IMR-90 (cell line): ENCODE data around the gene MICA. TPM values are rescaled to one million over a fixed set of nuclear protein-coding genes. Genes with fewer than 3 reads are reported as not detected.
"Not testable (repeated sequence)": the region's sequence is repeated elsewhere in the genome, so short reads cannot be mapped to it uniquely, and the experiment has no call there.

ENCODE experiments used
- ATAC-seq: fragments of 200-7000 bp; cut with Tn5 transposase; 2 replicates; pipeline ENCODE4 v1.9.1; 2020; ENCODE audit warnings: low read depth, mild to moderate bottlenecking, moderate library complexity
- BruUV-seq: library from RNA; stranded (reverse); fragments of 400-500 nt; replicated peaks from 2 replicates; lab custom pipeline; 2021; lab: Mats Ljungman, UMichigan
- CTCF ChIA-PET: fragments of 300-600 bp; formaldehyde crosslinking; extraction: SDS; loops from one replicate; lab custom pipeline; 2021; ENCODE audit warnings: antibody characterized with exemption; lab: Yijun Ruan, JAX
- POLR2A ChIA-PET: fragments of 300-600 bp; sonication (Branson Sonifier 250); formaldehyde crosslinking; loops from one replicate; lab custom pipeline; 2022; ENCODE audit warnings: antibody characterized with exemption; ENCODE audit not compliant: unreplicated experiment; lab: Charles Lee
- DNase-seq: peaks from one replicate; pipeline ENCODE4 v3.0.0; 2013
- H2AFZ ChIP-seq: replicated peaks from 2 replicates; pipeline ENCODE3; 2013; ENCODE audit warnings: low read length, mild to moderate bottlenecking; ENCODE audit not compliant: poor library complexity
- H2AK5ac ChIP-seq: 2 replicates; pipeline ENCODE4 v1.6.1; 2013; ENCODE audit warnings: low read depth, low read length, inconsistent platforms
- H2AK9ac ChIP-seq: replicated peaks from 2 replicates; pipeline ENCODE3; 2013; ENCODE audit warnings: mild to moderate bottlenecking, low read depth, low read length, moderate library complexity; ENCODE audit not compliant: poor library complexity
- H2BK120ac ChIP-seq: 2 replicates; pipeline ENCODE4 v1.6.1; 2013; ENCODE audit warnings: low read depth, low read length, inconsistent platforms
- H2BK15ac ChIP-seq: 3 replicates; pipeline ENCODE4 v1.6.1; 2013; ENCODE audit warnings: low read depth, low read length, inconsistent platforms
- H2BK20ac ChIP-seq: 2 replicates; pipeline ENCODE4 v1.6.1; 2013; ENCODE audit warnings: low read depth, mild to moderate bottlenecking, inconsistent platforms, low read length, moderate library complexity
- H2BK5ac ChIP-seq: 2 replicates; pipeline ENCODE4 v1.6.1; 2013; ENCODE audit warnings: mild to moderate bottlenecking, low read depth, low read length, inconsistent platforms; ENCODE audit not compliant: poor library complexity, severe bottlenecking
- H3K14ac ChIP-seq: replicated peaks from 2 replicates; pipeline ENCODE4 v1.6.1; 2013; ENCODE audit warnings: low read depth, low read length, inconsistent platforms
- H3K18ac ChIP-seq: 2 replicates; pipeline ENCODE4 v1.6.1; 2013; ENCODE audit warnings: low read depth, low read length, control low read depth
- H3K23ac ChIP-seq: 2 replicates; pipeline ENCODE4 v1.6.1; 2013; ENCODE audit warnings: low read depth, low read length, inconsistent platforms
- H3K27ac ChIP-seq: 2 replicates; pipeline ENCODE4 v1.5.1; 2013; ENCODE audit warnings: mild to moderate bottlenecking, control low read depth, low read length; ENCODE audit not compliant: insufficient read depth
- H3K27me3 ChIP-seq: 2 replicates; pipeline ENCODE4 v1.6.1; 2013; ENCODE audit warnings: low read length; ENCODE audit not compliant: control insufficient read depth, insufficient read depth
- H3K36me3 ChIP-seq: 2 replicates; pipeline ENCODE4 v1.6.1; 2013; ENCODE audit warnings: low read length, mixed read lengths; ENCODE audit not compliant: control insufficient read depth, insufficient read depth
- H3K4ac ChIP-seq: 2 replicates; pipeline ENCODE4 v1.6.1; 2013; ENCODE audit warnings: low read depth, low read length, inconsistent platforms
- H3K4me1 ChIP-seq: 2 replicates; pipeline ENCODE4 v1.6.1; 2013; ENCODE audit warnings: low read length, mixed read lengths; ENCODE audit not compliant: control insufficient read depth, insufficient read depth
- H3K4me2 ChIP-seq: 2 replicates; pipeline ENCODE4 v1.6.1; 2013; ENCODE audit warnings: low read depth, mild to moderate bottlenecking, control low read depth, low read length, moderate library complexity
- H3K4me3 ChIP-seq: 2 replicates; pipeline ENCODE4 v1.5.1; 2013; ENCODE audit warnings: low read depth, mild to moderate bottlenecking, control low read depth, low read length, moderate library complexity; ENCODE audit not compliant: insufficient read depth
- H3K56ac ChIP-seq: 2 replicates; pipeline ENCODE4 v1.6.1; 2013; ENCODE audit warnings: low read length, inconsistent platforms; ENCODE audit not compliant: insufficient read depth; ENCODE audit errors: extremely low read depth
- H3K79me1 ChIP-seq, 2 experiments: 2 replicates each; pipeline ENCODE4 v1.6.1; 2013; ENCODE audit warnings: low read length in 2 of 2, inconsistent platforms in 1 of 2, low read depth in 1 of 2
- H3K9ac ChIP-seq: 2 replicates; pipeline ENCODE4 v1.6.1; 2013; ENCODE audit warnings: low read depth, low read length, control low read depth
- H3K9me1 ChIP-seq: 2 replicates; pipeline ENCODE4 v1.6.1; 2013; ENCODE audit warnings: low read length, inconsistent platforms; ENCODE audit not compliant: insufficient read depth
- H3K9me3 ChIP-seq: 2 replicates; pipeline ENCODE4 v1.6.1; 2013; ENCODE audit warnings: low read length; ENCODE audit not compliant: control insufficient read depth, insufficient read depth
- H4K20me1 ChIP-seq: 2 replicates; pipeline ENCODE4 v1.6.1; 2013; ENCODE audit warnings: low read length, inconsistent platforms; ENCODE audit not compliant: insufficient read depth
- H4K5ac ChIP-seq: 2 replicates; pipeline ENCODE4 v1.6.1; 2013; ENCODE audit warnings: mild to moderate bottlenecking, low read depth, low read length, control low read depth
- H4K8ac ChIP-seq, 2 experiments: 2 replicates each; pipeline ENCODE4 v1.6.1; 2013; ENCODE audit warnings: low read depth in 2 of 2, low read length in 2 of 2, control low read depth in 1 of 2, inconsistent platforms in 1 of 2
- H4K91ac ChIP-seq: 2 replicates; pipeline ENCODE4 v1.6.1; 2013; ENCODE audit warnings: low read depth, low read length, inconsistent platforms; ENCODE audit not compliant: insufficient read depth
- WGBS, 2 experiments: methylation state at CpG; one replicate each; pipeline versions ENCODE4 v1.1.5 to v1.1.7; 2013; ENCODE audit warnings: missing lambda C conversion rate in 2 of 2; ENCODE audit not compliant: insufficient read length in 1 of 2; ENCODE audit errors: extremely low coverage in 2 of 2; 5-methylcytosine and 5-hydroxymethylcytosine counted together
- dilution Hi-C: fragments of 300-500 bp; cut with HindIII; formaldehyde crosslinking; loops from one replicate; pipeline ENCODE4 v1.14.3; 2018; ENCODE audit warnings: low sequenced_read_pairs; ENCODE audit not compliant: unreplicated experiment
- in situ Hi-C: fragments of 300-500 bp; cut with MboI; formaldehyde crosslinking; loops from 3 replicates; pipeline ENCODE4 v1.14.3; 2019; ENCODE audit warnings: low sequenced_read_pairs, inconsistent platforms, mixed read lengths
- intact Hi-C: fragments of 100-400 bp; cut with micrococcal nuclease; formaldehyde crosslinking; loops from 2 replicates; pipeline ENCODE4 v1.10.0; 2022
- polyA plus RNA-seq, 3 experiments: library from polyadenylated mRNA; depleted of rRNA; stranded (reverse); fragments of >200 nt; gene quantifications; 2 replicates each; pipeline ENCODE4 v1.2.3, GENCODE V29; 2012; ENCODE audit warnings: low replicate concordance in 1 of 3
- total RNA-seq: library from RNA; depleted of rRNA; stranded (reverse); fragments of >200 nt; gene quantifications from 2 replicates; pipeline ENCODE4 v1.2.3, GENCODE V29; 2012

MICA gene
- total and polyA plus RNA-seq, 2 of the 4 experiments (the other 2 are of a cell fraction), result 55.9 to 67.7 TPM

GRCh38 chr6:31388916-31389801 lies 14.2 kb upstream of the MICA start:
- H3K23ac ChIP-seq, H3K18ac ChIP-seq, H2AFZ ChIP-seq, H4K8ac ChIP-seq, intact Hi-C loops, H3K27me3 ChIP-seq, H2BK120ac ChIP-seq, H2AK9ac ChIP-seq, H3K9ac ChIP-seq, POLR2A ChIA-PET, H3K4me3 ChIP-seq, H3K36me3 ChIP-seq, H3K79me1 ChIP-seq, H3K56ac ChIP-seq, H3K14ac ChIP-seq, H2BK5ac ChIP-seq, in situ Hi-C loops, H3K27ac ChIP-seq, H3K4me1 ChIP-seq, H4K20me1 ChIP-seq, CTCF ChIA-PET, BruUV-seq, H2AK5ac ChIP-seq, H3K4me2 ChIP-seq, dilution Hi-C loops, H3K9me3 ChIP-seq, DNase-seq, H3K9me1 ChIP-seq, H4K91ac ChIP-seq, H2BK15ac ChIP-seq, H4K5ac ChIP-seq, H2BK20ac ChIP-seq, H3K4ac ChIP-seq: not testable (repeated sequence)
- ATAC-seq, result peak; percentile 55
- WGBS, 2 experiments, result 100% methylated on average over 1 of the region's 13 CpGs; no CpG with 5 or more reads in 1 of the 2 experiments

GRCh38 chr6:31389802-31390132 lies 13.6 kb upstream of the MICA start:
- H2BK15ac ChIP-seq, H2AK9ac ChIP-seq, POLR2A ChIA-PET, H3K27me3 ChIP-seq, H3K9ac ChIP-seq, H3K9me1 ChIP-seq, H2BK120ac ChIP-seq, H2BK20ac ChIP-seq, H3K27ac ChIP-seq, CTCF ChIA-PET, intact Hi-C loops, H4K91ac ChIP-seq, H3K79me1 ChIP-seq, H3K4ac ChIP-seq, H3K56ac ChIP-seq, H3K36me3 ChIP-seq, H3K14ac ChIP-seq, H2BK5ac ChIP-seq, H3K4me3 ChIP-seq, H4K5ac ChIP-seq, H2AK5ac ChIP-seq, H2AFZ ChIP-seq, H3K4me1 ChIP-seq, ATAC-seq, H4K8ac ChIP-seq, dilution Hi-C loops, H4K20me1 ChIP-seq, H3K9me3 ChIP-seq, H3K18ac ChIP-seq, DNase-seq, H3K4me2 ChIP-seq, H3K23ac ChIP-seq, BruUV-seq, in situ Hi-C loops: not testable (repeated sequence)
